Neuron (in vitro differentiated cells): ENCODE results near the gene COPS7B.
A peak's percentile ranks its signal among the peaks of the same experiment; 100 is the strongest.

Source experiments
- H2AFZ ChIP-seq: one replicate; pipeline ENCODE4 v1.6.1; 2013; ENCODE audit warnings: low read depth, mild to moderate bottlenecking, inconsistent platforms, low read length, moderate library complexity
- H3K27me3 ChIP-seq: one replicate; pipeline ENCODE4 v1.6.1; 2013; ENCODE audit warnings: low read length; ENCODE audit not compliant: insufficient read depth
- H3K36me3 ChIP-seq: one replicate; pipeline ENCODE4 v1.6.1; 2013; ENCODE audit warnings: low read length; ENCODE audit not compliant: insufficient read depth
- H3K4me1 ChIP-seq: one replicate; pipeline ENCODE4 v1.6.1; 2013; ENCODE audit warnings: low read length; ENCODE audit not compliant: insufficient read depth
- H3K4me3 ChIP-seq: 2 replicates; pipeline ENCODE4 v1.5.1; 2013; ENCODE audit warnings: mild to moderate bottlenecking, low read length, moderate library complexity
- H3K9me3 ChIP-seq: one replicate; pipeline ENCODE4 v1.6.1; 2013; ENCODE audit warnings: low read length

The COPS7B gene

GRCh38 chr2:231769170-231770136, 16.8 kb upstream of the COPS7B start:
- H3K4me1 ChIP-seq: peaks cover 21% of the 10 kb centered on the region
- no peak overlapping the region for H3K4me3 ChIP-seq
- no peaks in the 10 kb centered on the region for H3K9me3 ChIP-seq
- H3K27me3 ChIP-seq: no peaks in the 10 kb centered on the region
- H2AFZ ChIP-seq: no peak overlapping the region
- H3K36me3 ChIP-seq: no peaks in the 10 kb centered on the region

- Histone ChIP-seq H3K27me3 (no peaks in the 10 kb centered on the region), H3K4me1 (peaks cover 20% of the 10 kb centered on the region), H3K4me3 (peak overlapping the region; percentile 73), H2AFZ (peak overlapping the region; percentile 27), H3K36me3 (peaks cover 2% of the 10 kb centered on the region), H3K9me3 (no peaks in the 10 kb centered on the region)
These were observed 5.9 kb upstream of the COPS7B start for GRCh38 chr2:231780123-231780908.

DNA sequence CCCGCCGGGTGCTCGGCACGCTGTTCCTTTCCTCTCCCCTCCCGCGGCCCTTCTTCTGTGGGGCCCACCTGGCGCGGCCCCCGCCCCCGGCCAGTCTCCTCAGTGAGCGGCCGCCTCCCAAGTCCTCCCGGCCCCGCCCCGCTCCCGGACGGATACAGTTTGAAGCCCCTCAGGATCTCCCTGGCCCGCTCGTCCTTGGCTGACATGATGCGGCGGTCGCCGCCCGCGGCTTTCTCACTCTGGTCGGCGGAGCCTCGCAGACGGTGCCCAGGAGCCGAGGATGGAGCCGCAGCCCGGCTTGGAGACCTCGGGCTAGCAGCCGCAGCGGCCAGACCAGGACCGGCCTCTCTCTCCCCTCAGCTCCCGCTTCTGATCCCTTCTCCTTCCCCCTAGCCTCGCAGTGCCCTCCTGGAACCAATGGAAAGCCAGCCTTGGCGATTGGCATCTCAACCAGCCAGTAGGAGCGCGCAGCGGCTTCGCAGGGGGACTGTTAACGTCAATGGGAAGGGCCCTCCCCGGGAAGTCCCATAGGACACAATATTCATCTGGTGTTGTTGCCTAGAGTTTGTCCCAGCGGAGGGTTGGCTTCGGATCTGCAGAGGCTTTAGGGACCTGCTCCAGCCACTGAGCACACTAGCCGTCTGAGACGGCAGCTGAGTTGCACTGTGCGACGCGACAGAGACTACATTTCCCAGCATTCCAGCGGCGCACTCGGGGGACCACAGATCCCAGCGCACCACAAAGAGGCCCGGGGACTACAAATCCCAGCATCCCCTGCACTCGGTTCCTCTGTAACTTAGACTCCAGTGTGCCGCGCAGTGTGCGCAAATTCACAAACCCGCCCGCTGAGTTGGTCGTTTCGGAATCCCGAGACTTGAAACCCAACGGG, 5.1 kb upstream of the COPS7B start, which contains the start of gene PDE6D:
Gene PDE6D, minus strand, starts transcription at position 374 of the 889 bp plus-strand sequence. Its CDS starts 168 bp downstream, at position 206.
- H3K27me3 ChIP-seq: no peaks in the 10 kb centered on the region
- H3K9me3 ChIP-seq: no peaks in the 10 kb centered on the region
- peaks cover 2% of the 10 kb centered on the region for H3K36me3 ChIP-seq
- peak within 1 kb of the TSS; percentile 73 for H3K4me3 ChIP-seq
- peak within 1 kb of the TSS; percentile 27 for H2AFZ ChIP-seq
- peaks cover 25% of the 10 kb centered on the region for H3K4me1 ChIP-seq

GRCh38 chr2:231781798-231782726, 4.2 kb upstream of the COPS7B start:
- Histone ChIP-seq H3K9me3 (no peaks in the 10 kb centered on the region), H3K4me1 (peaks cover 29% of the 10 kb centered on the region), H3K27me3 (no peaks in the 10 kb centered on the region), H3K36me3 (peaks cover 2% of the 10 kb centered on the region), H3K4me3 (peak overlapping the region; percentile 73), H2AFZ (peak overlapping the region; percentile 27)

DNA sequence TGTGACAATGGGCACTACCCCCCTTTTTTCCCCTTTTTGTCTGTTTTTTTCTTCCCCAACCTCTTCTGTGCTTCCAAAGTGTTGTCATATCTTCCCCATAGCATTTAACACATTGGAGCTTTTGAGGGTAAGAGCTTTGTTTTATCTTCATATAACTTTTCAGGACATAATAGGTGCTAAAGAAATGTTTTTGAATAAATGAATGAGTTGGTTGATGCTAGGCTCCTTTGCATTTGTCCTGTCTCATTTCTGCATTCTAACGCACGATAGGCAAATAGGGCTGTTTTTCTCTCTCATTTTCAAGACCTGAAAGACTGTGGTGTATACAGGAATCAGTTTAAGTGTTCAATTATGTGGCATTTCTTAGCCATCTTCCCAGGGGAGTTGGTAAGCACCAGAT, 832 bp upstream of the COPS7B start:
- no peaks in the 10 kb centered on the region for H3K27me3 ChIP-seq
- peak overlapping the region; percentile 72 for H3K4me3 ChIP-seq
- H3K36me3 ChIP-seq: peaks cover 17% of the 10 kb centered on the region
- H3K9me3 ChIP-seq: no peaks in the 10 kb centered on the region
- peaks cover 26% of the 10 kb centered on the region for H3K4me1 ChIP-seq
- H2AFZ ChIP-seq: peak overlapping the region; percentile 83

DNA sequence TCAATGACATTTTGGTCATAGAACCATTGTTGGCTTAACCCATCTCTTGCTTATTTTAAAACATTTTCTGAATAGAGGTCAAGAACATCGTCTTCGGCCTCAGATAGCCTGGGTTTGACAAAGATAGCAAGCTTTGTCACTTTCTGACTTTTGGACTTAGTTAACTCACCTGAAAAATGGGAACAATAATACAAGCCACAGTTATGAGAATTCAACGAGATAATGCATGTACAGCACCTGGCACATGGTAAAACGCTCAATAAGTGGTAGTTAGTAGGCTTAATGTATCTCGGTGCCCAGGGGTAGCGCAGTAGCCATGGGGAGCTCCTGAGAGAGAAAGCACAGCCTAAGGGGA, 446 bp upstream of the COPS7B start:
- H3K9me3 ChIP-seq: no peaks in the 10 kb centered on the region
- peaks cover 26% of the 10 kb centered on the region for H3K4me1 ChIP-seq
- H3K36me3 ChIP-seq: peaks cover 17% of the 10 kb centered on the region
- peak overlapping the region; percentile 72 for H3K4me3 ChIP-seq
- H3K27me3 ChIP-seq: no peaks in the 10 kb centered on the region
- H2AFZ ChIP-seq: peak overlapping the region; percentile 83

DNA sequence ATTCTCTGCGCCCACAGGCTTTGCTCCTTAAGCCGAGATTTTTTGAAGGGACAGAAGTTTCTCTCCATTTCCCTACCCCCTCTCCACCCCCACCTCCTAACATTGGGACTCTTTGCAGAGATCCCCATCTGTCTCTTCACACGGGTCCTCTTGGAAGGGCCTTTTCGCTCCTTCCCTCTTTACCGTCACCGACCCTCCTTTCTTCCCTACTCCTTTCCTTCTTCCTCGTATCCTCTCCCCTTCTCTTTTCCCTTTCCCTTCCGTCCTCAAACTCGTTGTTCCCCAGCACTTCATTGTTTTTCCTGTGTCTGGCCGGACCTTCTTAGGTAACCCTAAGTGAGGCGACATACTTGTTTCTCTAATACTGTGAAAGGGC, 660 bp downstream of the COPS7B start:
- Histone ChIP-seq H3K9me3 (no peaks in the 10 kb centered on the region), H3K4me1 (peaks cover 25% of the 10 kb centered on the region), H3K27me3 (no peaks in the 10 kb centered on the region), H3K36me3 (peaks cover 23% of the 10 kb centered on the region), H3K4me3 (peak overlapping the region; percentile 72), H2AFZ (peak overlapping the region; percentile 83)

- Histone ChIP-seq H3K4me1 (peaks cover 12% of the 10 kb centered on the region), H3K27me3 (no peaks in the 10 kb centered on the region), H3K36me3 (peaks cover 42% of the 10 kb centered on the region), H3K4me3 (no peak overlapping the region), H2AFZ (no peak overlapping the region), H3K9me3 (no peaks in the 10 kb centered on the region)
These were observed 4.9 kb downstream of the COPS7B start for GRCh38 chr2:231791107-231791506.

GRCh38 chr2:231794383-231794782, 8.1 kb downstream of the COPS7B start:
- Histone ChIP-seq H3K4me3 (no peak overlapping the region), H3K4me1 (no peaks in the 10 kb centered on the region), H3K27me3 (no peaks in the 10 kb centered on the region), H2AFZ (no peak overlapping the region), H3K36me3 (peaks cover 56% of the 10 kb centered on the region), H3K9me3 (no peaks in the 10 kb centered on the region)

DNA sequence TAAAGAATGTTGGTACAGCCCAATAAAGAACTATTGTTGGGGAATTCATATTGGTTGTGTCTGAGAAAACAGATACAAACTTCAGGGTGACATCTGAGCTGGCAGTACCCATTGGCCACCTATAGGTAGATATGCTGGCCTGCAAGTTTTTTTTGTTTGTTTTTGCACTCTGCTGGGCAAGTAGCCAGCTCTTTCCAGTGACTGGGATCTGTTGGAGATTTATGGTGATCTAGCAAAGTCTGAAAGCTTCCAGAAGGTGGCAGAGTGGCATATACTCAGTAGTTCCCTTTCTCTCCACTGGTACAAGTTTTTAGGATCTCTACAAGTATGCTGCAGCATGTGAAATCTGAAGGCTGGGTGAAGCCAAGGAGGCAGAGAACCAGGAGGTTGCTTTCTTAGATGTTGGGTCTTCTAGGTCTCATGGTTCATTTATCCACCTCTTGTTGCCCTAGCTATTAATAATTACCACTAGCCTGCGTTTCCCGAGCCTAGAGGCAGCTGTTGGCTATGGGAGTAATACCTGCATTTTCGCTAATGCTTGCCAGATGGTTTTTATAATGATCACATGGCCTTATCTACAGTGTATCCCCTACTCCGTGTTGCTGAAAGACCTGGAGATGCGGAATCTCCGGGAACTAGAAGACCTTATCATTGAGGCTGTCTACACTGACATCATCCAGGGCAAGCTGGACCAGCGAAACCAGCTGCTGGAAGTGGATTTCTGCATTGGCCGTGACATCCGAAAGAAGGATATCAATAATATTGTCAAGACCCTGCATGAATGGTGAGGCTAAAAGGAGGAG, 9.5 kb downstream of the COPS7B start:
- H3K9me3 ChIP-seq: no peaks in the 10 kb centered on the region
- H3K27me3 ChIP-seq: no peaks in the 10 kb centered on the region
- no peak overlapping the region for H2AFZ ChIP-seq
- H3K4me3 ChIP-seq: no peak overlapping the region
- peaks cover 57% of the 10 kb centered on the region for H3K36me3 ChIP-seq
- H3K4me1 ChIP-seq: no peaks in the 10 kb centered on the region

- Histone ChIP-seq H3K4me3 (no peak overlapping the region), H3K4me1 (no peaks in the 10 kb centered on the region), H3K36me3 (peaks cover 57% of the 10 kb centered on the region), H2AFZ (no peak overlapping the region), H3K9me3 (no peaks in the 10 kb centered on the region), H3K27me3 (no peaks in the 10 kb centered on the region)
These were observed 14.3 kb downstream of the COPS7B start for GRCh38 chr2:231800493-231801091.
